WI38 (cell line): ENCODE measurements around the gene OSTN.

ENCODE experiments used
- H3K4me3 ChIP-seq: 2 replicates; pipeline ENCODE4 v1.5.1; 2011; ENCODE audit warnings: low read depth, mild to moderate bottlenecking, control low read depth, low read length
- TF ChIP-seq, protein P1 (sequence below): IDR thresholded peaks from 2 replicates; pipeline ENCODE4 v1.5.1; 2012; ENCODE audit warnings: low read depth, mild to moderate bottlenecking, control low read depth, low read length

The OSTN gene, protein sequence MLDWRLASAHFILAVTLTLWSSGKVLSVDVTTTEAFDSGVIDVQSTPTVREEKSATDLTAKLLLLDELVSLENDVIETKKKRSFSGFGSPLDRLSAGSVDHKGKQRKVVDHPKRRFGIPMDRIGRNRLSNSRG

DNA sequence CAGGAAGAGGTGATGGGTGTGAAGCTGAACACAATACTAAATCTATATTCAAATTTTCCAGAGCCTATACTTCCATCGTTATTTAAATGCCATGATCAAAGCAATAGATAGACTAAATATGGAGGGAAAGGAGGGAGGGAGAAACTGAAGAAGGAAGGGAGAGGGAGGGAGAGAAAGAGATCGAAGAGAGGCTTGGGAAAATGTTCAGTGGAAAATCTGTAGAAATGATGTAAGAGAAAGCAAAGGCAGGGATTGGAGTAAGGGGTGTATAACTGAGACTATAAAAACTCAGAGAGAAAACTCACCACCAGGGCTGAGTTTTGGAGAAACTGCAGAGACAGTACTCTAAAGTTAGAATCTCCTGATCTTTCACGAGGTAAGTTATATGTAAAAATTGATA lies at the start of gene OSTN:
Gene OSTN (plus strand): TSS at position 310 of the 400 bp plus-strand sequence. CDS start 13,292 bp downstream, outside the sequence.
- no peak within 1 kb of the TSS for H3K4me3 ChIP-seq
- TF ChIP-seq, protein P1, sequence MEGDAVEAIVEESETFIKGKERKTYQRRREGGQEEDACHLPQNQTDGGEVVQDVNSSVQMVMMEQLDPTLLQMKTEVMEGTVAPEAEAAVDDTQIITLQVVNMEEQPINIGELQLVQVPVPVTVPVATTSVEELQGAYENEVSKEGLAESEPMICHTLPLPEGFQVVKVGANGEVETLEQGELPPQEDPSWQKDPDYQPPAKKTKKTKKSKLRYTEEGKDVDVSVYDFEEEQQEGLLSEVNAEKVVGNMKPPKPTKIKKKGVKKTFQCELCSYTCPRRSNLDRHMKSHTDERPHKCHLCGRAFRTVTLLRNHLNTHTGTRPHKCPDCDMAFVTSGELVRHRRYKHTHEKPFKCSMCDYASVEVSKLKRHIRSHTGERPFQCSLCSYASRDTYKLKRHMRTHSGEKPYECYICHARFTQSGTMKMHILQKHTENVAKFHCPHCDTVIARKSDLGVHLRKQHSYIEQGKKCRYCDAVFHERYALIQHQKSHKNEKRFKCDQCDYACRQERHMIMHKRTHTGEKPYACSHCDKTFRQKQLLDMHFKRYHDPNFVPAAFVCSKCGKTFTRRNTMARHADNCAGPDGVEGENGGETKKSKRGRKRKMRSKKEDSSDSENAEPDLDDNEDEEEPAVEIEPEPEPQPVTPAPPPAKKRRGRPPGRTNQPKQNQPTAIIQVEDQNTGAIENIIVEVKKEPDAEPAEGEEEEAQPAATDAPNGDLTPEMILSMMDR, result no peak

DNA sequence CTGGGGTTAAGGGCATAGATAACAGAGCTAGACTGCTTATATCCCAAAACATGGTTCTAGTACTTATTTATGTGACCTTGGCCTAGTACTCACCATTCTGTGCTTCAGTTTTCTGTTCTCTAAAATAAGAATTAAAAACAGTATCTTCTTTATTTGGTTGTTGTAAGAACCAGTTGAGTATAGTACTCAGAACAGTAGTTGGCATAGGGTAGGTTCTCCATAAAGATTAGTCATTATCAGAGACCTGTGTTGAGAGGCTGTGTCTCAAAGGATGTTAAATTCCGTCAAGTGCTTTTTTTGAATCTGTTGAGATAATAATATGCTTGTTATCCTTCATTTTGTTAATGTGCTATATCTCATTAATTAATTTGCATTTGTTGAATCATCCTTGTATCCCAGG lies 47.4 kb upstream of the OSTN start:
- TF ChIP-seq, protein P1, result no peak
- H3K4me3 ChIP-seq, result no peak overlapping the region

DNA sequence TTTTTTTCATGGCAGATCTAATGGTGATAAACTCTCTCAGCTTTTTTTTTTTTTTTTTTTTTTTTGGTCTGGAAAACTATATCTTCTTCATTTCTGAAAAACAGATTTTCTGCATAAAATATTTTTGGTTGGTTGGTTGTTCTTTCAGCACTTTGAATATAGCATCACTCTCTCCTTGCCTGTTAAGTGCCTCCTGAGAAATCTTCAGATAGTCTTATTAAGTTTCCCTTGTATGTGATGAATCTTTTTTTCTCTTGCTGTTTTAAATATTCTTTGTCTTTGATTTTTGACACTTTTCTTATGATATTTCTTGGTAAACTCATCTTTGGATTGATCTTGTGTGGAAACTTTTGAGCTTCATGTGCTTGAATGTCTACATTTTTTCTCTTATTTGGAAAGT lies 44.2 kb upstream of the OSTN start:
- H3K4me3 ChIP-seq, result no peak overlapping the region
- TF ChIP-seq, protein P1, result no peak

DNA sequence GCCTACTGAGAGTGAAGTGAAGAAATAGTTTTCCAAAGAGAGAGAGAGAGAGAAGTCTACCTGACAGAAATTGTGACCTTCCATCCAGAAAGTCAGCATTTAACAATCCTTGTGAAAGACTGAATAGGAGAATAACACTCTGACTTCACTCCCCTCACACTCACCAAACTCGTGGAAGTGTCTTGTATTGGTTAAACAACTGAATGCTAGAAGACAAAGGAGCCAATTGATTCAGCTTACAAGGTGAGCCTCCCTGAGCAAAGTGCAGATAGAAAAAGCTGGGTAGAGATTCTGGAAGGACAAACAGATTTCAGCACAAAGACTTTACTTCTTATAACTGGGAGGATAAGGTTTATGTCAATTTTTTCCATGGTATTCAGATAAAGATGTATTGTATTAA lies 40.8 kb upstream of the OSTN start:
- H3K4me3 ChIP-seq, result no peak overlapping the region
- TF ChIP-seq, protein P1, result no peak

DNA sequence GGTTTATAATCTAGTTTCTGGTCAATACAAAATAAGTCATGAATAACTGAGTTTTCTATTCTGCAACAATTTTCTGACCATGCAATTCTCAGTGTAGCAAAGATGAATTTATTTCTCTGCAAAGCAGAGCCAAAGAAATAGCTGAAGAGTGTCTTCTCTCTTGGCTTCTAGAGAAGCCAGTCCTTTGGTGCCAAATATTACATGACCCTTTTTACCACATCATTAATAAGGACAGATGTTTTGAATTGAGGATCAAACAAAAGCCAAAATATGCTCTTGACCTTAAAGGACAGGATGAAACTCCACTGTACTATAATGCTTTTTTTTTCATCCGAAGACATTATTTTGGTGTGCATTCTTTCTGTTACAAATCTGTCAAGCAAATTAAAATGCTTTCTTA lies 40.2 kb upstream of the OSTN start:
- TF ChIP-seq, protein P1, result no peak

DNA sequence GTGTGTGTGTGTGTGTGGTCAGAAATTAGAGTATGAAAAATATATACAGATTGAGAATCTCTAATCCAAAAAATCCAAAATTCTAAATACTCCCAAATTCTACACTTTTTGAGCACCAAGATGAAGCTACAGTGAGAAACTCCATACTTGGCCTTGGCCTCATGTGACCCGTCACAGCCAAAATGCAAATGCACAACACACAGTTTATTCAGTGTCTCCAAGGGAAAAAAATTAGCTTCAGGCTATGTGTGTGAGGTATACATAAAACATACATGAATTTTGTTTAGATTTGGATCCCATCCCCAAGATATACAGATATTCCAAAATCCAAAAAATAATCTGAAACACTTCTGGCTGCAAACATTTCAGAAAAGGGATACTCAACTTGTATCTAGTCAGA lies 33.2 kb upstream of the OSTN start:
- TF ChIP-seq, protein P1, result no peak
- no peak overlapping the region for H3K4me3 ChIP-seq

More for the DNA sequence above, 40.2 kb upstream of the OSTN start:
- no peak overlapping the region for H3K4me3 ChIP-seq

DNA sequence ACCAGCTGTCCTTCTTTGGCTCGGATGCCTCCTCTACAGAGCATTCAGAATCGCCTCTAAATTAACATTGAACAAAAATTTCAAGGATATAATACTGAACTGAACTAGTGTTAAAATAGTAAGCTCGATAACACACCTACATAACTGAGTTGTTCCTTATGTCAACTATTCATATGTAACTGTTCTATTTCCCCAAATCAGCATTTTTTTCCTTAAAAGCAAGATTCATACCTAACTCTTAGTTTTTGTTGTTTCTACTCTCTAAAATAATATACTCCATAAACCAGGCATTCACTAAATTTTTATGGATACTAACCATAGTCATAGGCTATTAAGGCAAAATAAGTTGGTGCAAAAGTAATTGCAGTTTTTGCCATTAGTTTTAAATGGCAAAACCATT lies 32.7 kb upstream of the OSTN start:
- TF ChIP-seq, protein P1, result no peak

More for the DNA sequence above, 32.7 kb upstream of the OSTN start:
- H3K4me3 ChIP-seq, result no peak overlapping the region
